Activated T-helper 17 cell treated with anti-CD3 and anti-CD28 coated beads, Interleukin-2, amount 50 U/mL, for 72 hours (primary cell): Measurements from ENCODE around the gene SH3RF2. TPM values are rescaled to one million over a fixed set of nuclear protein-coding genes. Genes with fewer than 3 reads are reported as not detected.

ENCODE experiments used
- ATAC-seq: fragments of 150-1000 bp; cut with Tn5 transposase; replicated peaks from 2 replicates; pipeline ENCODE4 v1.10.0; 2021; ENCODE audit warnings: mild to moderate bottlenecking, moderate library complexity
- H3K27ac Mint-ChIP-seq: one replicate; pipeline ENCODE4 v1.8.0; 2022; ENCODE audit warnings: mixed read lengths
- H3K27me3 Mint-ChIP-seq: one replicate; pipeline ENCODE4 v1.8.0; 2022; ENCODE audit warnings: mixed read lengths
- H3K36me3 Mint-ChIP-seq: one replicate; pipeline ENCODE4 v1.8.0; 2022; ENCODE audit warnings: low read depth, mild to moderate bottlenecking, mixed read lengths
- H3K4me1 Mint-ChIP-seq: one replicate; pipeline ENCODE4 v1.8.0; 2022; ENCODE audit warnings: mixed read lengths
- H3K4me3 Mint-ChIP-seq: one replicate; pipeline ENCODE4 v1.8.0; 2022; ENCODE audit warnings: mild to moderate bottlenecking, mixed read lengths
- H3K9me3 Mint-ChIP-seq: one replicate; pipeline ENCODE4 v1.8.0; 2022; ENCODE audit warnings: mixed read lengths
- total RNA-seq, 2 donors: library from RNA; stranded (reverse); gene quantifications; one replicate each; pipeline ENCODE4 v1.2.3, GENCODE V29; 2022

Gene SH3RF2
- total RNA-seq, 2 donors from 2014 or later = 0.80 TPM; not detected in 1

DNA sequence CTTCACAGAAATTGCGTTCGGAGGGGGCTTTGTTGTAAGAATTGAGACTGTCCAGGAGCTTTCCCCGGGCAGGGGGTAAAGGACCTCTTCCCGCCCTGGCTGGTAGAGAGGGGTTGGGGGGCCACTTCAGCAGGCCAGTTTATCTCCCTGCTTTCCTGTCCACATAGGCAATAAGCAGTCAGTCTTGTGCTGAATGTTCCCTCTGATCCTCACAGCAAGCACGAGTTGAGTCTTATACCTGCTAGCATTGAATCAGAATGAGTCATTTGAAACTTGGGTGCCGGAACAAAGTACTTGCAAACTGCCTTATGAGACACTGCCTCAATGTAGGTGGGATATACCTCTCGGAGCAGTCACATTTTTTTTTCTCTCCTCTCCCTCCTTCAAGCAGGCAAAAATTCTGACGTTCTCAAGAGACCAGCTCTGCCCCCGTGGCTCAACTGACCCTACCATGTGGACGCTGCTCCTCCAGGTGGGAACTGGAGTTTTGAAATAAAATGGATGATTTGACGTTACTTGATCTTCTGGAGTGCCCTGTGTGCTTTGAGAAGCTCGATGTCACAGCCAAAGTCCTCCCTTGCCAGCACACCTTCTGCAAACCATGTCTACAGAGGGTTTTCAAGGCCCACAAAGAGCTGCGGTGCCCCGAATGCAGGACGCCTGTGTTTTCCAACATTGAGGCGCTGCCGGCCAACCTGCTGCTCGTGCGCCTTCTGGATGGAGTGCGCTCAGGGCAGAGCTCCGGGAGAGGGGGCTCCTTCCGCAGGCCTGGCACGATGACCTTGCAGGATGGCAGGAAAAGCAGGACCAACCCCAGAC is 1.3 kb downstream of the SH3RF2 start:
- H3K4me3 Mint-ChIP-seq = peak overlapping the region; percentile 45

DNA sequence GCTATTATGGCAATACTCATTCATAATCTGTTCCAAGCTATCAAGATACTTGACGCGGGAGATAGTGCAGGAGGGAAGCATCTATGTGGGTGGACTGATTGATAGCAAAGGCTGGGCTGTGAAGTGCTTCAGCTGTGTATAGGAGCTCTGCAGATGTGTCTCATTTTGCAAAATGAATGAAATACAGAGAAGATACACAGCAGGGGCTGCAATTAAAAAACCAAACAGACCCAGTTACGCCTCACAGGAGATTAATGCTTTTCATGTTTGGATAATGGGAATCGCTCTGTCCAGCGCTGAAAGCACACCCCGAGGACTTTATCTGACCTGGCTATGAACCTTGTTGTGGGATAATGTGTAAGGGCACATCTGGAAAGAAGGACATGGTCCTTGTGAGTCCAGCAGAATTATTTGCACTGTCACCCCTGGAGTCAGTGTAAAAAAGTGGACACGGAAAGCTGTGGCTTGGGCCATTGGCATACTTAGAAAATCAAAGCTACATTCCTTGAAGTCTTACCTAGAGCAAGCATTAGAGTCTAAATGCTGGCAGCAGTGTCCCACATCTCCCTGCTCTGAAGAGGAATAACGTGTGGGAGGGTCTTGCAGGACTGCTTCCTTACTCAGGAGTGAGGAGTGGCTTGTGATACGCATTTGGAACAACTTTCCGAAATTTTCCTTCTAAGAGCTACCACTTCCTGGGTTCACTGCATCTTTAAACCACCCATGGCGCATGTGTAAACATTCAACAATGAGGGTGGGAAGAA is 2.6 kb downstream of the SH3RF2 start:
- Mint-ChIP-seq H3K9me3 (no peaks in the 10 kb centered on the region), H3K27ac (no peak overlapping the region), H3K4me3 (no peak overlapping the region), H3K36me3 (no peaks in the 10 kb centered on the region), H3K4me1 (peaks cover 17% of the 10 kb centered on the region), H3K27me3 (peaks cover 45% of the 10 kb centered on the region)
- ATAC-seq = no peak

More for the DNA sequence above, 1.3 kb downstream of the SH3RF2 start:
- H3K27ac Mint-ChIP-seq = no peak overlapping the region
- peaks cover 46% of the 10 kb centered on the region for H3K27me3 Mint-ChIP-seq
- peak; percentile 72 for ATAC-seq
- H3K4me1 Mint-ChIP-seq = peaks cover 17% of the 10 kb centered on the region
- H3K9me3 Mint-ChIP-seq = no peaks in the 10 kb centered on the region
- H3K36me3 Mint-ChIP-seq = no peaks in the 10 kb centered on the region

DNA sequence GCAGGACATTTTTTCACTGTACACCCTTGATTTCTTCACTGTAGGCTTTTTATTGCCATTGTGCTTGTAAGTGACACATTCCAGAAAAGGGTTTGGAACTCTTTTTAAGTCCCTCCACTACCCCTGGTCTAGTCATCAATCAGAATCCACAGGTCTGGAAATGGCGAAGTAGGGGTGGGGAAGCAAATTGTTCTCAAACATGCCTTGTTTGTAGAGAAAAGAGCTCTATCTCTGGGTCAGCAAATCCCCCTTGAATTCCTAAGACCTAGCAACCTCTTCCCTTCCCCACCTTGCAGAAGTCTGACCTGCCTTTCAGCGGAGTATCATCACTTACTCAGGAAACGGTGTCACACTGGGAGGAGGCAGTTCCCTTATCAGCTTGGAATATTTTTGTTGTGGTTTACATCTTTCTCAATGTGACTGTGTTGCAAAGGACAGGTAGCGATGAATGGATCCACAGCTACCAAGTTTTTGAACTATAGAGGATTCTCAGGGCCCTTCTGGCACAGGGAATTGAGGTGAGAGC is 3.2 kb downstream of the SH3RF2 start:
- Mint-ChIP-seq H3K4me3 (no peak overlapping the region), H3K27ac (no peak overlapping the region), H3K27me3 (peaks cover 41% of the 10 kb centered on the region), H3K4me1 (peaks cover 17% of the 10 kb centered on the region), H3K36me3 (no peaks in the 10 kb centered on the region), H3K9me3 (no peaks in the 10 kb centered on the region)
- no peak for ATAC-seq

DNA sequence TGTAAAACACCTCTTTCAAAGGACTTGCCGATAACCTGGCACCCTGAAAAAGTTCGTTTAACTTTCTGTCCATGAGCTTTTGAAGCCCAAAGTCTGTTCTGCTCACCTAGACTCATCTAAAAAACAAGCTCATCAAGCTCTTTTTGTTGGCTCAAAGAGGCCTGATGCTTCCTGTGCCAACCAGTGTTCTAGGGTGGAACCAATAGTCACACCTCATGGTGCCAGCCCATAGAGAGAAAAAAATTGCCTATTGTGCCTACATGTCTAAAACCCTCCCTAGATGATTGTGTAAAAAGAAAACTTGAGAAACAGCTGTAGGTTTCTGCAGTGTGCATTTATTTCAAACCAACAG is 4.7 kb downstream of the SH3RF2 start:
- peaks cover 38% of the 10 kb centered on the region for H3K27me3 Mint-ChIP-seq
- no peaks in the 10 kb centered on the region for H3K9me3 Mint-ChIP-seq
- H3K27ac Mint-ChIP-seq = peak overlapping the region; percentile 42
- no peaks in the 10 kb centered on the region for H3K36me3 Mint-ChIP-seq
- H3K4me1 Mint-ChIP-seq = peaks cover 21% of the 10 kb centered on the region
- no peak for ATAC-seq
- no peak overlapping the region for H3K4me3 Mint-ChIP-seq

DNA sequence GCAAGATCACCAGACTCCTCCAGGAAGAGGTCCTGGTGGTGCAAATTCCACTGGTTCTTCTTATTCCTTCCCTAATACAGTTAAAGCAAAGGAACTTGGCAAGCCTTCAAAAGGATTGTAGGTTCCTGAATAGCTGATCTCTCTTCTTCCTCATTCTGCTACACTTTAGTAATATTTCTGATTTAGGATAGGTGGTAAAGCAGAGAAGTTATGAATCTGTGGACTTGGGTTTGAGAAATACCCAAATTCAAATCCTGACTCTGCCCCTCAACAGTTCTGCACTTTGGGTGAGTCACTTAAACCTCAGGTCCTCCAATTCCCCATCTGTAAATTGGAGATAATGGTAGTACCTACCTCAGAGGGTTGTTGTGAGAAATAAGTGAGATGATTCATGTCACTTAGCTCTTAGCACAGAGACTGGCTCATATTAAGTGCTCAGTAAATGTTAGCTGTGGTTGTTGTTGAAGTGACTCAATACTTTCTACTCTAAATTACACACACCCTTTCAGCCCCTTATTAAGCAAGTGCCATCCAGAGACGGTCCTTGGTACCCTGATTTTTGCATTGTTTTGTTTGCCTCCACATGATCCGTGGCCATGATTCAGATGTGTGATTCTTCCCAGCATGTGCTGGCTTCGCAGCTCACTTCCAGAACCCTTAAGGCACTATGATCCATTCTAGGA is 5.2 kb downstream of the SH3RF2 start:
- Mint-ChIP-seq H3K9me3 (no peaks in the 10 kb centered on the region), H3K27me3 (peaks cover 34% of the 10 kb centered on the region), H3K36me3 (no peaks in the 10 kb centered on the region), H3K27ac (peak overlapping the region; percentile 42), H3K4me1 (peaks cover 20% of the 10 kb centered on the region), H3K4me3 (peak overlapping the region; percentile 2)
- peak; percentile 67 for ATAC-seq

DNA sequence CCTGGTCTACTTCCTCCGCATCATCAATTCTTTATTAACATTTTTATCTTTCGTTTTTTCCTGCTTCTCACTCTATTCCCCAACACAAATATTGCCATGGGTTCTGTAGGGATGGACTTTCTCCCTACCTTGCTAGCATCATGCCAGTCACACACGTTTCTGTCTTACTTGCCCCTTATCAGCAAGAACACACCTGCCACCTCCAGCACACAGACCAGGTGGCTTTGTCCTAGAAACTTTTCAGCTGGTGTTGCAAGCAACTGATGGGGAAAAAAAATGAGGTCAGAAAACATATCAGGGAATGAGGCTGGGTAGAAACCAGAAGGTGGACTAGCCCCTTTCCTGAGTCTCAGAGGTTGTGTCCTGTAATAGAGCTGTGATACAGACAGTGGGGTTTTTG is 5.8 kb downstream of the SH3RF2 start:
- peaks cover 34% of the 10 kb centered on the region for H3K27me3 Mint-ChIP-seq
- H3K4me1 Mint-ChIP-seq = peaks cover 20% of the 10 kb centered on the region
- no peak overlapping the region for H3K4me3 Mint-ChIP-seq
- H3K27ac Mint-ChIP-seq = peak overlapping the region; percentile 42
- H3K36me3 Mint-ChIP-seq = no peaks in the 10 kb centered on the region
- H3K9me3 Mint-ChIP-seq = no peaks in the 10 kb centered on the region
- no peak for ATAC-seq

DNA sequence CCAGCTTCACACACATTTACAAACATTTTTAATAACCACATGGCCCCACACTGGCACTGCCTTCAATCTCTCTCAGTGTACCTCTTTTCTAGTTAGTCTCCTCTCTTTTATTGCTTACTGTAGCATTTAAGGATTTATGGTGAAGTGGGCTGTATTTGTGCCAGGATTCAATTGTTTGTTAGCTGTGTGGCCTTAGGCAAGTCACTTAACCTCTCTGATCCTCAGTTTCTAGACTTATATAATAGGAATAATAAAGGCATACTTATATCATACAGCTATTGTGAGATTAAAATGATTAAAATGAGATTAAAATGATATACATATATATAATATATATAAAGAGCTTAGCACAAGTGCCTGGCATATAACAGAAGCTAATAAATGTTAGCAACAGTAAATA is 6.4 kb downstream of the SH3RF2 start:
- Mint-ChIP-seq H3K4me1 (peaks cover 20% of the 10 kb centered on the region), H3K27me3 (peaks cover 34% of the 10 kb centered on the region)
- no peak for ATAC-seq

DNA sequence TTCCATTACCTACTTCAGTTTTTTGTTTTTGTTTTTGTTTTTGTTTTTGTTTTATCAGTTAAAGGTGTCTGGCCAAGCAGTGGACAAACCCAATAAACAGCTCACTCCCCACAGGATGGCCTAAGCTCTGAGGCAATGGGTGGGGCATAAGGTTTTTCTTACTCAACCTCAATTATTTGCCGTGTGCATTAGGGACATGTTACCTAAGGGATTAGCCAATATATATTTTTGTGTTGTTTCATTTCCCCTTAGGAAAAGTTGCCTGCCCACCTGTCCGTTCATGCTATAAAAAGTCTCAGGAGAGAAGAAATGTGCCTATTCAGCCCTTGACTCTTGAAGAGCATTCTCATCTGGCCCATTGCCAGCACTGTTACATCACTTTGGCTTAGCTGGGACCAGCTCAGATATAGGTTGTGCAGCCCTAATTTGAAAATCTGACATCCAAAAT is 7.3 kb downstream of the SH3RF2 start:
- Mint-ChIP-seq H3K4me1 (peaks cover 20% of the 10 kb centered on the region), H3K4me3 (no peak overlapping the region), H3K36me3 (no peaks in the 10 kb centered on the region), H3K27me3 (peaks cover 31% of the 10 kb centered on the region), H3K27ac (no peak overlapping the region), H3K9me3 (no peaks in the 10 kb centered on the region)
- no peak for ATAC-seq

More for the DNA sequence above, 6.4 kb downstream of the SH3RF2 start:
- Mint-ChIP-seq H3K4me3 (no peak overlapping the region), H3K27ac (no peak overlapping the region), H3K36me3 (no peaks in the 10 kb centered on the region), H3K9me3 (no peaks in the 10 kb centered on the region)

DNA sequence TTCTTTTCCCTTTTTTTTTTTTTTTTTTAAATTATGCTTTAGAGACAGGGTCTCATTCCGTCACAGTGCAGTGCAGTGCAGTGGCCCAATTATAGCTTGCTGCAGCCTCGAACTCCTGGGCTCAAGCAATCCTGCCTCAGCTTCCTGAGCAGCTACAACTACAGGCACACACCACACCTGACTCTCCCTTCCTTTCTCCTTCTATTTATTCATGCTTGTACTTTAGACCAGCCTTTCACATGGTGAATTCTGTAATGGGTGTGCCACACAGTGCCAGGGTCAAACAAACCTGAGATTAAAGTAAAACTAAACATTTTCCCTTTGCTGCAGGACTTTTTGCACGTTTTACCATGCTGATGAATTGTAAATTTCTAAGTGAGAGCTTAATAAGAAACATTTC is 8.0 kb downstream of the SH3RF2 start:
- H3K27ac Mint-ChIP-seq = no peak overlapping the region
- peaks cover 20% of the 10 kb centered on the region for H3K4me1 Mint-ChIP-seq
- no peak for ATAC-seq
- H3K9me3 Mint-ChIP-seq = no peaks in the 10 kb centered on the region
- peaks cover 32% of the 10 kb centered on the region for H3K27me3 Mint-ChIP-seq
- H3K4me3 Mint-ChIP-seq = no peak overlapping the region
- no peaks in the 10 kb centered on the region for H3K36me3 Mint-ChIP-seq

DNA sequence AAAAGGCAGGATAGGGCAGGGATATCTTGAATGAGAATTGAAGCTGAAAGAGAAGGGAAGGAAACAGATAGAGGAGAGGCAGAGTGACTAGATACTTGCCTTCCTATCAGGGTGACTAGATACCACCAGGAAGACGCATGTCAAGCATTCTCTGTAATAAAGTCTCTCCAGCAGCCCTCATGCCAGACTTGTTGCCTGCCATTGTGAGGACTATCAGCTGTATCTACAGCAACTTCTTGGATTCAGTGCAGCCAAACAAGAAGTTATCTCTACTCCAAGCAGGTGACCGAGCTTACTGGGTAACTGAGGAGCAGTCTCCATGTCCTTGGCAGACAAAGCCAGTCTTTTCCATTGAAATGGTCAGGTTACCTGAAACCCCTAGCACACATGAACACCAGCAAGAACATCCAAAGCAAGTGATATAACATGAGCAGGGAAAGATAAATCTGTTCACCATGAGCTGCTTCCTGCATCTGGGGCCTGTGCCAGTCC is 9.3 kb downstream of the SH3RF2 start:
- Mint-ChIP-seq H3K9me3 (no peaks in the 10 kb centered on the region), H3K27me3 (peaks cover 31% of the 10 kb centered on the region), H3K4me1 (peaks cover 20% of the 10 kb centered on the region), H3K4me3 (peak overlapping the region; percentile 28), H3K27ac (peak overlapping the region; percentile 60), H3K36me3 (no peaks in the 10 kb centered on the region)
- no peak for ATAC-seq

DNA sequence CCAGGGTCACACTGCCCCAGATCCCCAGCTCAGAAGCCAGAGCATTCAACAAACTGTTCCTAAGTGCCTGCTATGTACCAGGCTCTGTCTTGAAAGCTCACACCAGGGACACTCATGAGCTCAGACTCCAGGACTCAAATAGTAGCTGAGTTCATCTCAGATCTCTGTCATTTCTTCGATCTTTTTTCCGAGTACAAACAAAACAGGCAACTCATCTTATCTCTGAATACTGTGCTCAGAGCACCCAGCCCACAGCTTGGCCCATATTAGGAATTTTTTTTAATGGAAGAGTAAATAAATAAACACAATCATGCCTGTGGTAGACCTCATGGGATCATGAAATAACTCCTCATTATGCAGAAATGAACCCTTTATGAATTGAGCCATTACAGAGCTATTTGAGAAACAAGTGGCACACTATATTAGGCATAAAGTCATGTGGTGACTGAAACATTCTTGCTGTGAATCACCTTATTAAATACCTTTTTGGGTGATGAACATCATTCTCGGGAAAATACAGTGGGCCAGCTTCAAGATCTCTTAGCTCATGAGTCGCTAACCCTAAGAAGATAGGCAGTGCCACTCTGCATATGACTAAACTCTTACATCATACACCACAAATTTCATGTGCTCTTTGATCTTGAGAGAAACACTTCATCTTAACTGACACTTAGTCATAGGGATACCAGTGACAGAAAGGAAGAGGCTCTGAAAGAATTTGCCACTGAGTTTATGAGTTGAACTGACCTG is 9.9 kb downstream of the SH3RF2 start:
- H3K4me1 Mint-ChIP-seq = peaks cover 19% of the 10 kb centered on the region
- peak; percentile 86 for ATAC-seq
- H3K27me3 Mint-ChIP-seq = peaks cover 30% of the 10 kb centered on the region
- peak overlapping the region; percentile 28 for H3K4me3 Mint-ChIP-seq
- H3K9me3 Mint-ChIP-seq = no peaks in the 10 kb centered on the region
- peak overlapping the region; percentile 60 for H3K27ac Mint-ChIP-seq
- H3K36me3 Mint-ChIP-seq = no peaks in the 10 kb centered on the region

DNA sequence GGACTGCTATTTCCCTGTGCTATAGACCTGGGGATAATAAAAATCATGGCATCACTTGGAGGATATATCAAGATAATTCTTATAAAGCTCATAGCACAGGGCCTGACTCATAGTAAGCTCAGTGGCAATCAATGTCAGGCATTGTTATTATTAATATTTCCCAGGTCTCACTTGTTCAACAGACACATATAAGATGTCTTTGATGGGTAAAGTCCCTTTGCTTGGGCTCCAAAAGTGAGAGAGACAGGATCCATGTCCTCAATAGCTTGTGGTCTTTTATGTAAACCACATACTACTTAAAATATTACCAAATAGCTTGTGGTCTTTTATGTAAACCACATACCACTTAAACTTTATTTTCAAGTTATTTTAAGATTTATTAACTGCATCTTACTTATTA is 11.2 kb downstream of the SH3RF2 start:
- no peak for ATAC-seq
- Mint-ChIP-seq H3K36me3 (no peaks in the 10 kb centered on the region), H3K9me3 (no peaks in the 10 kb centered on the region), H3K27me3 (peaks cover 25% of the 10 kb centered on the region), H3K27ac (no peak overlapping the region), H3K4me3 (no peak overlapping the region), H3K4me1 (peaks cover 9% of the 10 kb centered on the region)

DNA sequence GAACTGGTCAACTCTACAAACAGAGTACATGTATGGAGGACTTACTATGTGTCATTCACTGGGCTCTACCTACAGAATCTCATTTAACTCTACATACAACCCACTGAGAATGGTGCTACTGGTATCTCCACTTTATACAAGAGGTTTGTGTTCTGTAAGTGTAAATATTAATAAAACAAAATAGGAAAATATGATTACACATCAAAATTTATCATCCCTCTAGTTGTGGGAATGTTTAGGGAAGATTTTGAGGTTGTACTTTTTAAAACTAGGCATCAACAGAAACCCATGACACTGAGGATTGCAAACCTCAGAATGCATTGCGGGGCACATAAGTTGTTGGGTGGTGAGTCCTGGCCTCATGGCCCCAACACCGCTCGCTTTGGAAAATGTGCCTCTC is 11.7 kb downstream of the SH3RF2 start:
- no peak for ATAC-seq
- no peaks in the 10 kb centered on the region for H3K9me3 Mint-ChIP-seq
- H3K27me3 Mint-ChIP-seq = peaks cover 26% of the 10 kb centered on the region
- H3K36me3 Mint-ChIP-seq = no peaks in the 10 kb centered on the region
- no peak overlapping the region for H3K4me3 Mint-ChIP-seq
- peaks cover 9% of the 10 kb centered on the region for H3K4me1 Mint-ChIP-seq
- H3K27ac Mint-ChIP-seq = no peak overlapping the region

DNA sequence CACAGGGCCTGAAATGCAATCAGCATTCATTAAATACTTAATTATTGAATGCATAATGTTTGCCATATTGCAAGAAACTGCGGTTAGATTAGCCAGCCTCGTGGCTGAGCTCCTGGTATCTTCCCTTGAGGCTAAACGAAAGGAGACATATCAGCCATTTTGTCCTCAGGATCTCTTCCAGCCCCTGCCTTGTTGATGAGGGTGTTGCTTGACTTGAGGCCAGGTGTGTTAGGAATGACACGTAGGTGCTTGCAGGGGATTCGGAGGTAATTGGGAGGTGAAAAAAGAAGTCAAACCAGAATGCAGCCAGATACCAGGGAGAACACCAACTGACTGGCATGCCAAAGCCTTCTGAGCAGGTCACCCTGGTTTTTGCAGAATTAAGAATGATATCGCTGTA is 12.5 kb downstream of the SH3RF2 start:
- Mint-ChIP-seq H3K36me3 (no peaks in the 10 kb centered on the region), H3K27ac (no peak overlapping the region), H3K4me1 (peaks cover 9% of the 10 kb centered on the region), H3K4me3 (no peak overlapping the region), H3K27me3 (peaks cover 31% of the 10 kb centered on the region), H3K9me3 (no peaks in the 10 kb centered on the region)
- ATAC-seq = no peak
